HEK293 (cell line): ENCODE results near the gene DHX40.
A peak's percentile ranks its signal among the peaks of the same experiment; 100 is the strongest.

Experiments used
- CTCF ChIA-PET: fragments of 350-600 bp; formaldehyde crosslinking; extraction: SDS; loops from one replicate; lab custom pipeline; 2021; ENCODE audit warnings: antibody characterized with exemption; lab: Yijun Ruan, JAX
- POLR2A ChIA-PET: fragments of 300-600 bp; formaldehyde crosslinking; extraction: SDS; loops from one replicate; lab custom pipeline; 2020; ENCODE audit warnings: antibody characterized with exemption, inconsistent platforms; lab: Yijun Ruan, JAX
- H3K27ac ChIP-seq: fragments of 200-500 bp; sonication (Bioruptor generic); 2 replicates; pipeline ENCODE4 v1.5.1; 2014; ENCODE audit warnings: low read depth, low read length, control low read depth, inconsistent platforms; ENCODE audit errors: extremely low read depth
- H3K36me3 ChIP-seq, 2 experiments: fragments of 200-500 bp in 1 of 2; sonication (Bioruptor generic) in 1 of 2; 1 replicate in 1 of 2; 2 replicates in 1 of 2; pipeline ENCODE4 v1.5.1; 2014 to 2017; ENCODE audit warnings: inconsistent platforms in 2 of 2, low read length in 2 of 2; ENCODE audit not compliant: control insufficient read depth in 2 of 2, insufficient read depth in 1 of 2
- H3K4me1 ChIP-seq: fragments of 200-500 bp; sonication (Bioruptor generic); 2 replicates; pipeline ENCODE4 v1.5.1; 2014; ENCODE audit warnings: mild to moderate bottlenecking, low read length, inconsistent platforms; ENCODE audit not compliant: control insufficient read depth, insufficient read depth
- H3K4me3 ChIP-seq: 2 replicates; pipeline ENCODE4 v1.5.1; 2011; ENCODE audit warnings: low read depth, mild to moderate bottlenecking, control low read depth, low read length, moderate library complexity
- H3K9me3 ChIP-seq: fragments of 200-500 bp; sonication (Bioruptor generic); 2 replicates; pipeline ENCODE4 v1.5.1; 2014; ENCODE audit warnings: low read depth, low read length, inconsistent platforms; ENCODE audit not compliant: control insufficient read depth, insufficient read depth
- EGR2 ChIP-seq: fragments of 450-650 bp; formaldehyde crosslinking; IDR thresholded peaks from 2 replicates; pipeline ENCODE4 v1.5.1; 2016; ENCODE audit warnings: low read depth, missing biosample characterization, missing genetic modification characterization
- PRDM1 ChIP-seq: fragments of 450-650 bp; formaldehyde crosslinking; IDR thresholded peaks from 2 replicates; pipeline ENCODE4; 2016; ENCODE audit warnings: missing biosample characterization, missing genetic modification characterization
- ZBTB17 ChIP-seq: fragments of 450-650 bp; formaldehyde crosslinking; IDR thresholded peaks from 2 replicates; pipeline ENCODE4 v1.5.1; 2016; ENCODE audit warnings: missing biosample characterization, missing genetic modification characterization
- ZNF121 ChIP-seq: fragments of 450-650 bp; formaldehyde crosslinking; IDR thresholded peaks from 2 replicates; pipeline ENCODE4 v1.5.1; 2016; ENCODE audit warnings: missing biosample characterization, missing genetic modification characterization
- ZNF274 ChIP-seq, 2 experiments: fragments of 200-500 bp in 1 of 2; fragments of 450-650 bp in 1 of 2; sonication (Bioruptor generic) in 1 of 2; formaldehyde crosslinking in 1 of 2; IDR thresholded peaks; 2 replicates each; pipeline versions ENCODE4 v1.5.1 to v1.6.1; 2014 to 2016; ENCODE audit warnings: borderline replicate concordance in 1 of 2, inconsistent platforms in 1 of 2, low read length in 1 of 2, missing biosample characterization in 1 of 2, missing genetic modification characterization in 1 of 2
- ZNF341 ChIP-seq: fragments of 450-650 bp; formaldehyde crosslinking; IDR thresholded peaks from 2 replicates; pipeline ENCODE4; 2016; ENCODE audit warnings: low read depth, missing biosample characterization, missing genetic modification characterization
- ZNF354C ChIP-seq: fragments of 450-650 bp; formaldehyde crosslinking; IDR thresholded peaks from 2 replicates; pipeline ENCODE4 v1.5.1; 2016; ENCODE audit warnings: missing biosample characterization, missing genetic modification characterization, low read depth, borderline replicate concordance
- ZNF404 ChIP-seq: fragments of 450-650 bp; formaldehyde crosslinking; IDR thresholded peaks from 2 replicates; pipeline ENCODE4 v1.5.1; 2017; ENCODE audit warnings: missing biosample characterization, missing genetic modification characterization
- ZNF626 ChIP-seq: fragments of 450-650 bp; sonication (Bioruptor Pico); formaldehyde crosslinking; IDR thresholded peaks from 2 replicates; pipeline ENCODE4 v1.5.1; 2018; ENCODE audit warnings: missing biosample characterization, missing genetic modification characterization, inconsistent platforms
- ZNF660 ChIP-seq: fragments of 450-650 bp; IDR thresholded peaks from 2 replicates; pipeline ENCODE4 v1.5.1; 2018; ENCODE audit warnings: missing biosample characterization, mild to moderate bottlenecking, missing genetic modification characterization
- ZNF701 ChIP-seq: fragments of 450-650 bp; formaldehyde crosslinking; IDR thresholded peaks from 2 replicates; pipeline ENCODE4 v1.5.1; 2016; ENCODE audit warnings: missing biosample characterization, missing genetic modification characterization
- ZNF707 ChIP-seq: fragments of 450-650 bp; formaldehyde crosslinking; IDR thresholded peaks from 2 replicates; pipeline ENCODE4 v1.5.1; 2016; ENCODE audit warnings: missing biosample characterization, missing genetic modification characterization
- ZSCAN23 ChIP-seq: fragments of 450-650 bp; formaldehyde crosslinking; IDR thresholded peaks from 2 replicates; pipeline ENCODE4 v1.5.1; 2016; ENCODE audit warnings: missing biosample characterization, missing genetic modification characterization
- TF ChIP-seq, protein P1 (sequence below): fragments of 450-650 bp; formaldehyde crosslinking; IDR thresholded peaks from 2 replicates; pipeline ENCODE4 v1.5.1; 2016; ENCODE audit warnings: missing biosample characterization, missing genetic modification characterization, borderline replicate concordance
- TF ChIP-seq, protein P2 (sequence below): fragments of 450-650 bp; formaldehyde crosslinking; IDR thresholded peaks from 2 replicates; pipeline ENCODE4 v1.5.1; 2016; ENCODE audit warnings: missing biosample characterization, missing genetic modification characterization
- TF ChIP-seq, protein P3 (sequence below): fragments of 450-650 bp; formaldehyde crosslinking; IDR thresholded peaks from 2 replicates; pipeline ENCODE4 v1.5.1; 2016; ENCODE audit warnings: missing biosample characterization, missing genetic modification characterization
- TF ChIP-seq, protein P4 (sequence below): fragments of 450-650 bp; formaldehyde crosslinking; IDR thresholded peaks from 2 replicates; pipeline ENCODE4 v1.5.1; 2016; ENCODE audit warnings: missing biosample characterization, missing genetic modification characterization

The DHX40 gene

DNA sequence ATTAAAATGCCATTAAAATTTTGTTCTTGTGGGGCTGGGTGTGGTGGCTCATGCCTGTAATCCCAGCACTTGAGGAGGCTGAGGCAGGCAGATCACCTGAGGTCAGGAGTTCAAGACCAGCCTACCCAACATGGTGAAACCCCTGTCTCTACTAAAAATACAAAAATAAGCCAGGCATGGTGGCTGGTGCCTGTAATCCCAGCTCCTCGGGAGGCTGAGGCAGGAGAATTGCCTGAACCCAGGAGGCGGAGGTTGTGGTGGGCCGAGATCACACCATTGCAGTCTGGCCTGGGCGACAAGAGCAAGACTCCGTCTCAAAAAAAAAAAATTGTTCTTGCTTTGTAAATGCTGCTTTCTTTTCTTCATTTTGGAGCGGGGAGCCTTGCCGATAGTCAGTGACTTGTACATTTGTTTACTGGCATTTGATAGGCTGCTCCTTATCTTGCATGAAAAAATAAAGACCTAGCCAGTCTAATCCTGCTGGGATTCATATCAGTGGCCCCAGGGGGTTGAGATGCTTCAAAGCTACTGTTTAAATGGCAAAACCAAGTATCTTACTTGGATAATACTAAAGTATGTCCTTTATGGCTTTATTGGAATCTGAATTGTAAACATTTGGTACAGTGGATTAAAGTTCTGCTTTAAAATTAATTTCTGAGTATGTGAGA lies 51.0 kb downstream of the DHX40 start (continued):
- TF ChIP-seq, protein P1, sequence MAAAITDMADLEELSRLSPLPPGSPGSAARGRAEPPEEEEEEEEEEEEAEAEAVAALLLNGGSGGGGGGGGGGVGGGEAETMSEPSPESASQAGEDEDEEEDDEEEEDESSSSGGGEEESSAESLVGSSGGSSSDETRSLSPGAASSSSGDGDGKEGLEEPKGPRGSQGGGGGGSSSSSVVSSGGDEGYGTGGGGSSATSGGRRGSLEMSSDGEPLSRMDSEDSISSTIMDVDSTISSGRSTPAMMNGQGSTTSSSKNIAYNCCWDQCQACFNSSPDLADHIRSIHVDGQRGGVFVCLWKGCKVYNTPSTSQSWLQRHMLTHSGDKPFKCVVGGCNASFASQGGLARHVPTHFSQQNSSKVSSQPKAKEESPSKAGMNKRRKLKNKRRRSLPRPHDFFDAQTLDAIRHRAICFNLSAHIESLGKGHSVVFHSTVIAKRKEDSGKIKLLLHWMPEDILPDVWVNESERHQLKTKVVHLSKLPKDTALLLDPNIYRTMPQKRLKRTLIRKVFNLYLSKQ (tag by site-specific recombination) = no peak
- no peak for TF ChIP-seq EGR2 (tag by site-specific recombination)
- no peak for TF ChIP-seq ZNF626 (tag by site-specific recombination)
- no peak for TF ChIP-seq ZNF274 (IDR thresholded peaks at IDR 0.05; ENCODE audit: low read length)
- no peak for TF ChIP-seq ZNF274 (tag by site-specific recombination; IDR thresholded peaks at IDR 0.05; ENCODE audit: borderline replicate concordance)
- no peak for TF ChIP-seq ZNF341 (tag by site-specific recombination)
- TF ChIP-seq, protein P2, sequence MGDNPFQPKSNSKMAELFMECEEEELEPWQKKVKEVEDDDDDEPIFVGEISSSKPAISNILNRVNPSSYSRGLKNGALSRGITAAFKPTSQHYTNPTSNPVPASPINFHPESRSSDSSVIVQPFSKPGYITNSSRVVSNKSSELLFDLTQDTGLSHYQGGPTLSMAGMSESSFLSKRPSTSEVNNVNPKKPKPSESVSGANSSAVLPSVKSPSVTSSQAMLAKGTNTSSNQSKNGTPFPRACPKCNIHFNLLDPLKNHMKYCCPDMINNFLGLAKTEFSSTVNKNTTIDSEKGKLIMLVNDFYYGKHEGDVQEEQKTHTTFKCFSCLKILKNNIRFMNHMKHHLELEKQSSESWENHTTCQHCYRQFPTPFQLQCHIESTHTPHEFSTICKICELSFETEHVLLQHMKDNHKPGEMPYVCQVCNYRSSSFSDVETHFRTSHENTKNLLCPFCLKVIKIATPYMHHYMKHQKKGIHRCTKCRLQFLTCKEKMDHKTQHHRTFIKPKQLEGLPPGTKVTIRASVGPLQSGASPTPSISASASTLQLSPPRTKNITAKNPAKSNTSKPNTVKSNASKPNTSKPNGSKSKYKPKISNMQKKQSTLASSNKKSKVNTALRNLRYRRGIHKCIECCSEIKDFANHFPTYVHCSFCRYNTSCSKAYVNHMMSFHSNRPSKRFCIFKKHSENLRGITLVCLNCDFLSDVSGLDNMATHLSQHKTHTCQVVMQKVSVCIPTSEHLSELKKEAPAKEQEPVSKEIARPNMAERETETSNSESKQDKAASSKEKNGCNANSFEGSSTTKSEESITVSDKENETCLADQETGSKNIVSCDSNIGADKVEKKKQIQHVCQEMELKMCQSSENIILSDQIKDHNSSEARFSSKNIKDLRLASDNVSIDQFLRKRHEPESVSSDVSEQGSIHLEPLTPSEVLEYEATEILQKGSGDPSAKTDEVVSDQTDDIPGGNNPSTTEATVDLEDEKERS (tag by site-specific recombination) = no peak
- no peak for TF ChIP-seq ZNF354C (tag by site-specific recombination)
- TF ChIP-seq ZNF121 (tag by site-specific recombination) = no peak
- TF ChIP-seq ZNF707 (tag by site-specific recombination) = no peak
- TF ChIP-seq ZSCAN23 (tag by site-specific recombination) = no peak

DNA sequence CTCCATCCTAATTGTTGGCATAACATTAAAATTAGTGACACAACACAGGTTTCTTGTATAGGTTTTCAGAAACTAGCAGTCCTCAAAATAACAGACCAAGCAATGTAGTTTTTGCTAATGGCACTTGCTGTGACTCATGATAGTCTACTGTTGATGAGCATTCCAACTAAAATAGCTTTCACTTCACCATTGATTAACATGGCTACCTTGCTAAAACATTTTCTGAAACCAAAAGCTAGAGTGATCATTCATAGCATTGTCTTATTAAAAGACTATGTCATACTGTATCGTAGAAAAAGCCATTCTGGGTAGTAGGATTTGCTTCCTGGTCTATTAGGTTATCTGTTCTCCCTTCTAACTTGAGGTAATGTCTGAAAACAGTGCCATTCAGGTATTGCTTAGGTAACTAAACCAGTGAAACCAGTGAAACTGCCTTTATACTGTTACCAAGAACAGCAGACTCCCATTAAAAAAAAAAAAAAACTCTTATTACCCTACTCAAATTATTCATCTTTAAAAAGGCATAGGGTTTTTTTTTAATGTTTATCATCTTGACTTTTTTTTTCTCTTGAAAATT lies 51.8 kb downstream of the DHX40 start:
- peaks cover 0 to 7% of the 10 kb centered on the region in 2 experiments; a peak in 1 of 3 replicates for H3K36me3 ChIP-seq
- TF ChIP-seq ZNF660 = peak; percentile 56; the same call in 1 of the 2 replicates
- TF ChIP-seq, protein P3, sequence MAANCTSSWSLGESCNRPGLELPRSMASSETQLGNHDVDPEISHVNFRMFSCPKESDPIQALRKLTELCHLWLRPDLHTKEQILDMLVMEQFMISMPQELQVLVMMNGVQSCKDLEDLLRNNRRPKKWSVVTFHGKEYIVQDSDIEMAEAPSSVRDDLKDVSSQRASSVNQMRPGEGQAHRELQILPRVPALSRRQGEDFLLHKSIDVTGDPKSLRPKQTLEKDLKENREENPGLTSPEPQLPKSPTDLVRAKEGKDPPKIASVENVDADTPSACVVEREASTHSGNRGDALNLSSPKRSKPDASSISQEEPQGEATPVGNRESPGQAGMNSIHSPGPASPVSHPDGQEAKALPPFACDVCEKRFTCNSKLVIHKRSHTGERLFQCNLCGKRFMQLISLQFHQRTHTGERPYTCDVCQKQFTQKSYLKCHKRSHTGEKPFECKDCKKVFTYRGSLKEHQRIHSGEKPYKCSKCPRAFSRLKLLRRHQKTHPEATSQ = no peak
- peak; percentile 24; the same call in 1 of the 2 replicates for TF ChIP-seq ZBTB17 (tag by site-specific recombination)
- TF ChIP-seq ZNF701 (tag by site-specific recombination) = no peak
- TF ChIP-seq PRDM1 (tag by site-specific recombination) = peak; percentile 71
- TF ChIP-seq ZNF404 (tag by site-specific recombination) = no peak
- TF ChIP-seq, protein P4, sequence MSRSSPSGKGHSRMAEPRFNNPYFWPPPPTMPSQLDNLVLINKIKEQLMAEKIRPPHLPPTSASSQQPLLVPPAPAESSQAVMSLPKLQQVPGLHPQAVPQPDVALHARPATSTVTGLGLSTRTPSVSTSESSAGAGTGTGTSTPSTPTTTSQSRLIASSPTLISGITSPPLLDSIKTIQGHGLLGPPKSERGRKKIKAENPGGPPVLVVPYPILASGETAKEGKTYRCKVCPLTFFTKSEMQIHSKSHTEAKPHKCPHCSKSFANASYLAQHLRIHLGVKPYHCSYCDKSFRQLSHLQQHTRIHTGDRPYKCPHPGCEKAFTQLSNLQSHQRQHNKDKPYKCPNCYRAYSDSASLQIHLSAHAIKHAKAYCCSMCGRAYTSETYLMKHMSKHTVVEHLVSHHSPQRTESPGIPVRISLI (tag by site-specific recombination) = 0 out of 2 replicates have a peak, but pooled peaks have one; percentile 17
- H3K27ac ChIP-seq = no peak overlapping the region
- H3K4me1 ChIP-seq = peaks cover 16% of the 10 kb centered on the region
- POLR2A ChIA-PET = interaction anchor here (0.6 kb wide), 1 partner anchor 11 kb away, joined by 6 read pairs; no protein-coding TSS in a partner anchor
- CTCF ChIA-PET = interaction anchor here (2.6 kb wide), 1 partner anchor 9 kb away, joined by 10 read pairs; no protein-coding TSS in a partner anchor
- no peak overlapping the region for H3K4me3 ChIP-seq
- no peaks in the 10 kb centered on the region for H3K9me3 ChIP-seq
